Adipocyte (in vitro differentiated cells): Measurements from ENCODE around the gene TNFRSF1B.
A peak's percentile ranks its signal among the peaks of the same experiment; 100 is the strongest.

Source experiments
- DNase-seq: peaks from one replicate; pipeline ENCODE4 v3.0.0-alpha.2; 2015; ENCODE audit warnings: low read depth
- H3K27me3 ChIP-seq: replicated peaks from 2 replicates; pipeline ENCODE4 v1.7.0; 2013; ENCODE audit warnings: mild to moderate bottlenecking, low read length, moderate library complexity; ENCODE audit not compliant: control insufficient read depth, insufficient read depth
- H3K36me3 ChIP-seq: 2 replicates; pipeline ENCODE4 v1.7.0; 2013; ENCODE audit warnings: low read length, mild to moderate bottlenecking, moderate library complexity; ENCODE audit not compliant: control insufficient read depth, insufficient read depth, severe bottlenecking
- H3K4me1 ChIP-seq: 2 replicates; pipeline ENCODE4 v1.7.0; 2013; ENCODE audit warnings: mild to moderate bottlenecking, low read length, moderate library complexity; ENCODE audit not compliant: control insufficient read depth, insufficient read depth
- H3K4me3 ChIP-seq: 2 replicates; pipeline ENCODE4 v1.7.0; 2013; ENCODE audit warnings: mild to moderate bottlenecking, low read length, moderate library complexity
- H3K9ac ChIP-seq: 2 replicates; pipeline ENCODE4 v1.7.0; 2013; ENCODE audit warnings: mild to moderate bottlenecking, low read length, moderate library complexity
- H3K9me3 ChIP-seq: 2 replicates; pipeline ENCODE4 v1.7.0; 2013; ENCODE audit warnings: mild to moderate bottlenecking, low read length, moderate library complexity; ENCODE audit not compliant: control insufficient read depth

Gene TNFRSF1B

DNA sequence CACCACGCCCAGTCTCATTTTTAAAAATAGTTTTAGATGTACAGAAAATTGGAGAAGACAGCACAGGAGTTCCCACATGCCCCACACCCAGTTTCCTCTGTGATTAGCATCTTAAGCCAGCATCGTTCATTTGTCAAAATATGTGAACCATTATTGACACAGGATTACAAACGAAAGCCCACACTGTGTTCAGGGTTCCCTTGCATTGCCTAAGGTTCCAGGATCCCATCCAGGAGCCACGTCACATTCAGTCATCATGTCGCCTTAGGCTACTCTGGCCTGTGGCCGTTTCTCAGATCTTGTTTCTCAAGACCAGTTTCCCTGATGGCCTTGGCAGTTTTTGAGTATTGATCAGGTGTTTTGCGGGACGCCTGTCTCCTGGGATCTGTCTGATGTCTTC, 34.7 kb upstream of the TNFRSF1B start:
- Histone ChIP-seq H3K27me3 (no peaks in the 10 kb centered on the region), H3K4me3 (no peak overlapping the region), H3K9ac (no peak overlapping the region), H3K9me3 (no peaks in the 10 kb centered on the region), H3K4me1 (peaks cover 45% of the 10 kb centered on the region), H3K36me3 (no peaks in the 10 kb centered on the region)
- DNase-seq, result peak; percentile 90

DNA sequence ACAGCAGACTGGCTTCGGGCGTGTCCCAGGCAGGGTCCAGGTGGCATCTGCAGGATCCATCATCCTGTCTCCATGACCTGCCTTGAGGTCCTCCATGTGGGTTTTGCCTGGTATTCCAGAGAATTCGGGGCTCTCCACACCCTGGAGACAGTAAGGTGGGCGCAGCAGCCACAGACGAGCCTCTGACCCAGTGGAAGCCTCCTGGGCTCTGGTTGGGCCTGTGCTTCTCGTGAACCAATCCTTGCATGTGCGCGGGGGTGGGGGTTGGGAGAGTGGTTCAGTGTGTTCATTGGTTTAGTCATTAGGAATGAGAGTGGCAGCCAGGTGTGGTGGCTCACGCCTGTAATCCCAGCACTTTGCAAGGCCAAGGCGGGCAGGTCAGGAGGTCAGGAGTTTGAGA, 32.1 kb upstream of the TNFRSF1B start:
- no peaks in the 10 kb centered on the region for H3K36me3 ChIP-seq
- no peak for DNase-seq
- H3K9ac ChIP-seq, result no peak overlapping the region
- no peaks in the 10 kb centered on the region for H3K27me3 ChIP-seq
- H3K4me1 ChIP-seq, result peaks cover 47% of the 10 kb centered on the region
- H3K4me3 ChIP-seq, result no peak overlapping the region
- H3K9me3 ChIP-seq, result no peaks in the 10 kb centered on the region

DNA sequence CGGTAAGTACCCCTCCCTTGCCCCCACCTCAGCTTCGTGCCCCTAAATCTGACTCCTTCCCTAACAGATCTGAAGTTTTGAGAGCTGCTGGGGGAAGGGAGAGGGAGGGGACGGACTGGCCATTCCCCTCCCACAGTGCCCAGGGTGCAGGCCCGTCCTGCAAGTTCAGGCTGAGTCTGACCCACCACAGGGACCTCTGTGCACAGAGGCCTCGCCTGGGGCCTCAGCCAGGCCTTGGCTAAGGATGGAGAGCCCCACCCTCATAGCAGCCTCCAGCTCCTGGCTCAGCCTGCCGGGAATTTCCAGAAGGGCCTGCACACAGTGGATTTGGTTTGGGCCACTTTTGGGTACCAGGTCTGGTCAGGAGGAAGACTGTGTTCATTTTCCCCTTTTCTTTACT, 31.2 kb upstream of the TNFRSF1B start:
- Histone ChIP-seq H3K36me3 (no peaks in the 10 kb centered on the region), H3K9ac (peak overlapping the region; percentile 55), H3K27me3 (no peaks in the 10 kb centered on the region), H3K4me3 (no peak overlapping the region), H3K4me1 (peaks cover 41% of the 10 kb centered on the region), H3K9me3 (no peaks in the 10 kb centered on the region)
- peak; percentile 60 for DNase-seq

DNA sequence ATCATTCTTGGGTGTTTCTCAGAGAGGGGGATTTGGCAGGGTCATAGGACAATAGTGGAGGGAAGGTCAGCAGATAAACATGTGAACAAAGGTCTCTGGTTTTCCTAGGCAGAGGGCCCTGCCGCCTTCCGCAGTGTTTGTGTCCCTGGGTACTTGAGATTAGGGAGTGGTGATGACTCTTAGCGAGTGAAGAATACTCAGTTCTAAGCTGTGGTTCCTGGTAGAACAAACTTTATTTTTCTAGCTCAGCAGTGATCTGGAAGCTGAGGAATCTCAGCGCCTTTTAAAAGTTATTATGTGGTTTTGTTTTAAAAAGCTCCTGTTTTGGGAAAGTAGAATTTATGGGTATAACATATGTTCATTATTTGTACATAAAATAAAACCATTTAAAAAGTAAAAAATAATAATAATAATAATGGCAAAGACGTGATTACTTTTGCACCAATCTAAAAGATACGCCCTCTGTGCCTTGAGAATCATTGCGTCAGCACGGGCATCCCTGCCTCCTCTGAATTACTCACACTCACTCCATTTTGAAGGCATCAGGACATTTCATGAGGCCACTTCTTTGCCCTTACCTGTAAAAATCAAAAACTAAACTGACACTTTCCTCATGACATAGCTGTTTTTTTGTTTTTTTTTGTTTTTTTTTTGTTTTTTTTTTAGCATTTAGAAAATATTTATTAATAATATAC, 29.7 kb upstream of the TNFRSF1B start:
- H3K4me1 ChIP-seq, result peaks cover 28% of the 10 kb centered on the region
- no peak for DNase-seq
- H3K9me3 ChIP-seq, result no peaks in the 10 kb centered on the region
- no peak overlapping the region for H3K9ac ChIP-seq
- no peaks in the 10 kb centered on the region for H3K36me3 ChIP-seq
- H3K27me3 ChIP-seq, result no peaks in the 10 kb centered on the region
- no peak overlapping the region for H3K4me3 ChIP-seq

DNA sequence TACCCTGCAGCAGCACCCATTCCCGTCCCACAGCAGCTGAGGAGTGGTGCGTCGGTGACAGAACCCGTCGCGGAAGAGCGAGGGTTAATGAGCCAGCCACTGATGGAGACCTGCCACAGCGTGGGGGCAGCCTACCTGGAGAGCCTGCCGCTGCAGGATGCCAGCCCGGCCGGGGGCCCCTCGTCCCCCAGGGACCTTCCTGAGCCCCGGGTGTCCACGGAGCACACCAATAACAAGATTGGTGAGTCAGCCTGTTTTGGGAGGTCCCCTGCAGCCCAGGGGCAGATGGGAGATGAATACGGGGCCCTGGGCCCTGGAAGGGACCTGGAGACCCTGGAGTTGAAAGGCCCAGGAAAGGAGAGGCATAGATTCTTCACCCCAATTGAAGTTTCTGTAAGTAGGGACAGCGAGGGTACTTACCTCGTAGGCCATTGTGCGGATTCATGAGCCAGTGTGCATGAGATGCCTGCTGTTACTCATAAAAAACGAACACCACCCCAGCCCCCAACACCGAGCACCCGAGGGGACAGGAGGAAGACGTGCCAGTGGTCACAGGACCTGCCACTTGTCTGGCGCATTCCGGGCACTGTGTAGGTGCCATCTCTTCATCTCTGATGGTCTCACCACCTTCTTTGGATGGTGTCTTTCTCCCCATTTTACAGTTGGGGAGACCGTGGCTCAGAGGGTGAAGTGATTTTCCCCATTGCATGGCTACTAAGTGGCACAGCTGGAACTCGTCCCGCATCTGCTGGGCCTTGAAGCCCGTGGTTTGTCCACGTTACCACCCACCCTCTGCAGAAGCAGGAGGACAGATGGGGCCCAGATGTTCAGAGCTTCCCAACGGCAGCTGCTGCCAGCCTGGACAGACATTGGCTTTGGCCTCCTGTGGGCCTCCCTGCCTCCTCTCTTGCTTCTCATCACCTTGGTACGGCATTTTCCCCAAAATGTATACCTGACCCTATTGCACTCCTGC, 28.3 kb upstream of the TNFRSF1B start:
- Histone ChIP-seq H3K4me1 (peaks cover 26% of the 10 kb centered on the region), H3K4me3 (no peak overlapping the region), H3K9ac (no peak overlapping the region), H3K36me3 (no peaks in the 10 kb centered on the region), H3K27me3 (no peaks in the 10 kb centered on the region), H3K9me3 (no peaks in the 10 kb centered on the region)
- no peak for DNase-seq

DNA sequence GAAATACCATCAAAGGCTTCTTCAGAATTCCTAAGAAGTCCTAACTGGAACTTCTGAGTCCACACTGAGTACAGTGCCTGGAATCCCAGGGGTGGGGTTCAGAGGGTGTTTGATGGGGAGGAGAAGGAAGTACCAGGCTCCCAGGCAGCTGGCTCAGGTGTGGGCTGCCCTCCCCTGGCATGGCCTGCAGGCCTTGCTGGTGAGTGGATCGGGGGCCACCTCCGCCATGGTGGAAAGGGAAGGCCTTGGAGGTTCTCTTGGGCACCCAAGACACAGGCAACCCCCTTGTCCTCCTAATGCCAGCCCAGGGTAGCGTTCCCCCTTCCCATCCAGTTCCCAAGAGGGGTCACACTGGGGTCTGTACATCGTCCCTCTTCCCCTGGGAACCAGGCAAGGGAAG, 26.8 kb upstream of the TNFRSF1B start:
- H3K4me3 ChIP-seq, result no peak overlapping the region
- no peaks in the 10 kb centered on the region for H3K27me3 ChIP-seq
- no peaks in the 10 kb centered on the region for H3K36me3 ChIP-seq
- peaks cover 33% of the 10 kb centered on the region for H3K4me1 ChIP-seq
- no peak overlapping the region for H3K9ac ChIP-seq
- no peaks in the 10 kb centered on the region for H3K9me3 ChIP-seq
- DNase-seq, result no peak

DNA sequence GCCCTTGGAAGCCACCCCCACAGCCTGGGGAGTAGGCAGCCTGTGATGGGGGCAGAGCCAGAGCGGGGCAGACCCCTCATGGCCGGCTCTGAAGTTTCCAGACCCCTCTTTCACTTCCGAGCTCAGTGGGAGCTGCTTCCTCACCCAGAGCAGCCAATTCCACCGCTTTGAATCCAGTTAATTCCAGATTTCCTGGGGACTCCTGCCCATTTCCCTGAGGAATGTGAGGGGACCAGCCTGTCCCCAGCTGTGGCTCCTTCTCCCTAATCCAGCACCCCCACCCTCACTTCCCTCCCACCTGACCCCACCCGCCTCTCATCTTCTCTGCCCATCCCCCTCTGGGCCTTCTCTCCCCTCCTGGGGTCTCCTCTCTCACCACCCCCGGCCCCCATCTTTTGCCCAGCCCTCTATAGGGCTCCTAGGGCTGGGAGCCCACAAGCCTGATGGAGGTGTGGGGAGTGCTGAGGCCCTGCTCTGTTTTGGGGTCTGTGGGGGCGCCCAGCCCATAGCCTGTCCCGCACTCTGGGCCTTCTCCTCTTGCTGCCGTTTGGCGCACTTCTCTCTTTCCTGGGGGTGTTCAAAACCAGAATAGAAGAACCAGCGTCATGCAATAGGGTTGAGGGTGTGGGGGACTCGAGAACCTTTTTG, 26.2 kb upstream of the TNFRSF1B start:
- no peaks in the 10 kb centered on the region for H3K36me3 ChIP-seq
- H3K4me3 ChIP-seq, result no peak overlapping the region
- H3K9me3 ChIP-seq, result no peaks in the 10 kb centered on the region
- H3K9ac ChIP-seq, result no peak overlapping the region
- peaks cover 31% of the 10 kb centered on the region for H3K4me1 ChIP-seq
- DNase-seq, result no peak
- no peaks in the 10 kb centered on the region for H3K27me3 ChIP-seq

DNA sequence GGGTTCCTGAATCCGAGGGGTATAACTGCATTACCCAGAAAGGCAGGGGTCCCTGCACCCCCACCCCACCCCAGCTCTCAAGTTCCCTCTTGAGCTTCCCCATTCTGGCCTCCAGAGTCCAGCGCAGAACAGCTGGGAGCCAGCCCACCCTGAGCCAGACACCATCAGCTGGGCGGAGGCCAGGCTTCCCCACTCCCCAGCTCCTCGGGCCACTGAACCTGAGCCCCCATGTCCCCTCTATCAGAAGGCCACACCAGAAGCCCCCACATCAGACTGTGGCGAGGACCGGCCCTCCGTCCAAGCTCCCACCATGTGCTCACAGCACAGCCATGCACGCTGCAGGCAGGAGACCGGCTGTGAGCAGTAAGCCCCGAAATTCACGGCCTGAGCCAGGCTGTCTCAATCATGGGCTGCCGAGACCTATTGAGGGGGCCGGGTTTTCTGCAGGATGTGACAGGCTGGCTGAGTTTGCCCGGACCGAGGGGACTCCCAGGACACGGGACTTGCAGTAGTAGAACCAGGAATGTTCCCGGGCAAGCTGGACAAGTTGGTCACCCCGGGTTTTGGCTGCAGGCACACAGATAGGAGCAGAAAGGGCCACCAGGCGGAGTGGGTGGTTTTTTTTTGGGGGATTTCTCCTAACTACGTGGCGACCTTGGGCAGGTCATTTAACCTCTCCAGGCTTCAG, 25.5 kb upstream of the TNFRSF1B start:
- no peaks in the 10 kb centered on the region for H3K9me3 ChIP-seq

DNA sequence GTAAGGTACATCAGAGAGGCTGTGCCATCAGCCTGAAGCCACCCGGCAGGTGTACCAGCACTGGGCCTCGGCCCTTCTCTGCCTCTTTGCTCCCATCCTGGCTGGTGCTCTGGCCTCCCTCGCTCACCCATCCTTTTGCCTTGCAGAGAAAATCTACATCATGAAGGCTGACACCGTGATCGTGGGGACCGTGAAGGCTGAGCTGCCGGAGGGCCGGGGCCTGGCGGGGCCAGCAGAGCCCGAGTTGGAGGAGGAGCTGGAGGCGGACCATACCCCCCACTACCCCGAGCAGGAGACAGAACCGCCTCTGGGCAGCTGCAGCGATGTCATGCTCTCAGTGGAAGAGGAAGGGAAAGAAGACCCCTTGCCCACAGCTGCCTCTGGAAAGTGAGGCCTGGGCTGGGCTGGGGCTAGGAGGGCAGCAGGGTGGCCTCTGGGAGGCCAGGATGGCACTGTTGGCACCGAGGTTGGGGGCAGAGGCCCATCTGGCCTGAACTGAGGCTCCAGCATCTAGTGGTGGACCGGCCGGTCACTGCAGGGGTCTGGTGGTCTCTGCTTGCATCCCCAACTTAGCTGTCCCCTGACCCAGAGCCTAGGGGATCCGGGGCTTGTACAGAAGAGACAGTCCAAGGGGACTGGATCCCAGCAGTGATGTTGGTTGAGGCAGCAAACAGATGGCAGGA, 24.5 kb upstream of the TNFRSF1B start:
- Histone ChIP-seq H3K36me3 (no peaks in the 10 kb centered on the region), H3K9me3 (no peaks in the 10 kb centered on the region), H3K27me3 (no peaks in the 10 kb centered on the region), H3K4me3 (no peak overlapping the region), H3K4me1 (peaks cover 17% of the 10 kb centered on the region), H3K9ac (no peak overlapping the region)
- no peak for DNase-seq

More for the DNA sequence above, 25.5 kb upstream of the TNFRSF1B start:
- H3K9ac ChIP-seq, result no peak overlapping the region
- H3K4me3 ChIP-seq, result no peak overlapping the region
- H3K4me1 ChIP-seq, result peaks cover 24% of the 10 kb centered on the region
- no peak for DNase-seq
- no peaks in the 10 kb centered on the region for H3K27me3 ChIP-seq
- no peaks in the 10 kb centered on the region for H3K36me3 ChIP-seq

DNA sequence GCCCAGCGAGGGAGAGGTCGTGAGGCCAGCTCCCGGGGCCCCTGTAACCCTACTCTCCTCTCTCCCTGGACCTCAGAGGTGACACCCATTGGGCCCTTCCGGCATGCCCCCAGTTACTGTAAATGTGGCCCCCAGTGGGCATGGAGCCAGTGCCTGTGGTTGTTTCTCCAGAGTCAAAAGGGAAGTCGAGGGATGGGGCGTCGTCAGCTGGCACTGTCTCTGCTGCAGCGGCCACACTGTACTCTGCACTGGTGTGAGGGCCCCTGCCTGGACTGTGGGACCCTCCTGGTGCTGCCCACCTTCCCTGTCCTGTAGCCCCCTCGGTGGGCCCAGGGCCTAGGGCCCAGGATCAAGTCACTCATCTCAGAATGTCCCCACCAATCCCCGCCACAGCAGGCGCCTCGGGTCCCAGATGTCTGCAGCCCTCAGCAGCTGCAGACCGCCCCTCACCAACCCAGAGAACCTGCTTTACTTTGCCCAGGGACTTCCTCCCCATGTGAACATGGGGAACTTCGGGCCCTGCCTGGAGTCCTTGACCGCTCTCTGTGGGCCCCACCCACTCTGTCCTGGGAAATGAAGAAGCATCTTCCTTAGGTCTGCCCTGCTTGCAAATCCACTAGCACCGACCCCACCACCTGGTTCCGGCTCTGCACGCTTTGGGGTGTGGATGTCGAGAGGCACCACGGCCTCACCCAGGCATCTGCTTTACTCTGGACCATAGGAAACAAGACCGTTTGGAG, 23.7 kb upstream of the TNFRSF1B start:
- H3K4me1 ChIP-seq, result peaks cover 17% of the 10 kb centered on the region
- no peaks in the 10 kb centered on the region for H3K27me3 ChIP-seq
- DNase-seq, result no peak
- H3K36me3 ChIP-seq, result no peaks in the 10 kb centered on the region
- no peaks in the 10 kb centered on the region for H3K9me3 ChIP-seq
- H3K9ac ChIP-seq, result peak overlapping the region; percentile 14
- H3K4me3 ChIP-seq, result no peak overlapping the region
